ENCODE results near the gene TALDO1. TPM values are rescaled to one million over a fixed set of nuclear protein-coding genes. Genes with fewer than 3 reads are reported as not detected.

The TALDO1 gene
- total RNA-seq, 1 donor from 2014 or later = 101 TPM

GRCh38 chr11:766106-766935, 19.1 kb downstream of the TALDO1 start:
- H3K4me3 ChIP-seq = no peak overlapping the region
- peaks cover 42% of the 10 kb centered on the region for H4K20me1 ChIP-seq (ENCODE audit: low read depth)
- H3K4me2 ChIP-seq = no peak overlapping the region
- H3K27ac Mint-ChIP-seq = no peak overlapping the region
- no peak for DNase-seq (ENCODE audit: low spot score)
- H3K4me3 Mint-ChIP-seq = no peak overlapping the region
- H3K27ac ChIP-seq = no peak overlapping the region
- H3K9me3 Mint-ChIP-seq = no peaks in the 10 kb centered on the region
- H3K9me3 ChIP-seq (ENCODE audit: low read depth) = no peaks in the 10 kb centered on the region
- no peaks in the 10 kb centered on the region for H3K4me1 Mint-ChIP-seq
- peaks cover 35% of the 10 kb centered on the region for H3F3A ChIP-seq (ENCODE audit: low read depth)
- no peaks in the 10 kb centered on the region for H3K36me3 ChIP-seq
- TF ChIP-seq CTCF (IDR thresholded peaks at IDR 0.05) (no peak), EZH2phosphoT487 (IDR thresholded peaks at IDR 0.05) (no peak), EZH2 (IDR thresholded peaks at IDR 0.05) (no peak)
- no peak overlapping the region for H2AFZ ChIP-seq (replicated peaks)
- H3K27me3 ChIP-seq = no peaks in the 10 kb centered on the region
- no peaks in the 10 kb centered on the region for H3K4me1 ChIP-seq
- H3K79me2 ChIP-seq (ENCODE audit: low read depth) = no peaks in the 10 kb centered on the region
- peaks cover 6% of the 10 kb centered on the region for H3K27me3 Mint-ChIP-seq (ENCODE audit: insufficient read depth, low read depth)
- no peak overlapping the region for H3K9ac ChIP-seq
- H3K36me3 Mint-ChIP-seq = peaks cover 15% of the 10 kb centered on the region

DNA sequence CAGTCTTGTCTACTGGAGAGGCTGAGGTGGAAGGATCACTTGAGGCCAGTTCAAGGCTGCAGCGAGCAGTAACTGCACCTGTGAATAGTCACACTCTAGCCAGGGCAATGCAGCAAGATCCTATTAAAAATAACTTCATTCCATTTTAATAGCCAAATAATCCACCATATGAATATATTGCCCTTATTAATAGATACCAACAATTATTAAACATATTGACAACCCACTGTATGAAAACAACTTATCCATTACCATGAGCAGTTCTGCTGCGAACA, 19.6 kb downstream of the TALDO1 start:
- H3K27ac ChIP-seq = no peak overlapping the region
- H3K9ac ChIP-seq = no peak overlapping the region
- no peaks in the 10 kb centered on the region for H3K9me3 ChIP-seq (ENCODE audit: low read depth)
- peaks cover 35% of the 10 kb centered on the region for H3F3A ChIP-seq (ENCODE audit: low read depth)
- no peak overlapping the region for H3K4me3 Mint-ChIP-seq
- no peak overlapping the region for H3K4me3 ChIP-seq
- no peaks in the 10 kb centered on the region for H3K36me3 ChIP-seq
- no peaks in the 10 kb centered on the region for H3K79me2 ChIP-seq (ENCODE audit: low read depth)
- H3K36me3 Mint-ChIP-seq = peaks cover 14% of the 10 kb centered on the region
- no peaks in the 10 kb centered on the region for H3K27me3 ChIP-seq
- H3K27me3 Mint-ChIP-seq (ENCODE audit: insufficient read depth, low read depth) = peaks cover 6% of the 10 kb centered on the region
- no peak overlapping the region for H3K4me2 ChIP-seq
- H3K4me1 Mint-ChIP-seq = no peaks in the 10 kb centered on the region
- no peaks in the 10 kb centered on the region for H3K4me1 ChIP-seq
- no peak overlapping the region for H2AFZ ChIP-seq (replicated peaks)
- DNase-seq (ENCODE audit: low spot score) = no peak
- TF ChIP-seq CTCF (IDR thresholded peaks at IDR 0.05) = no peak
- no peak for TF ChIP-seq EZH2phosphoT487 (IDR thresholded peaks at IDR 0.05)
- no peak for TF ChIP-seq EZH2 (IDR thresholded peaks at IDR 0.05)
- peaks cover 47% of the 10 kb centered on the region for H4K20me1 ChIP-seq (ENCODE audit: low read depth)
- H3K9me3 Mint-ChIP-seq = no peaks in the 10 kb centered on the region
- no peak overlapping the region for H3K27ac Mint-ChIP-seq

- Histone ChIP-seq H3K4me1 (no peaks in the 10 kb centered on the region), H3K27ac (no peak overlapping the region), H3K36me3 (no peaks in the 10 kb centered on the region), H3K4me3 (no peak overlapping the region), H3K4me2 (no peak overlapping the region), H3K79me2 (ENCODE audit: low read depth) (no peaks in the 10 kb centered on the region), H2AFZ (replicated peaks) (no peak overlapping the region), H3K9me3 (ENCODE audit: low read depth) (no peaks in the 10 kb centered on the region), H4K20me1 (ENCODE audit: low read depth) (peaks cover 45% of the 10 kb centered on the region), H3F3A (ENCODE audit: low read depth) (peaks cover 31% of the 10 kb centered on the region), H3K27me3 (no peaks in the 10 kb centered on the region), H3K9ac (no peak overlapping the region)
- H3K4me3 Mint-ChIP-seq = no peak overlapping the region
- H3K27ac Mint-ChIP-seq = no peak overlapping the region
- TF ChIP-seq EZH2phosphoT487 (IDR thresholded peaks at IDR 0.05) (no peak), EZH2 (IDR thresholded peaks at IDR 0.05) (no peak), CTCF (IDR thresholded peaks at IDR 0.05) (no peak)
- peaks cover 14% of the 10 kb centered on the region for H3K36me3 Mint-ChIP-seq
- DNase-seq (ENCODE audit: low spot score) = no peak
- H3K4me1 Mint-ChIP-seq = no peaks in the 10 kb centered on the region
- no peaks in the 10 kb centered on the region for H3K9me3 Mint-ChIP-seq
- peaks cover 6% of the 10 kb centered on the region for H3K27me3 Mint-ChIP-seq (ENCODE audit: insufficient read depth, low read depth)
Measured at GRCh38 chr11:767238-767637, 20.0 kb downstream of the TALDO1 start.
